Stimulated activated CD4-positive, alpha-beta T cell treated with anti-CD3 and anti-CD28 coated beads, Interleukin-12 subunit alpha, Interleukin-12 subunit beta, amount 100 ng/mL, for 24 hours (primary cell): ENCODE measurements around the gene KCNC4.

Experiments used
- DNase-seq, 2 experiments: peaks; one replicate each; pipeline ENCODE4 v3.0.0-alpha.2; 2020; ENCODE audit warnings: low read depth in 2 of 2

The KCNC4 gene

GRCh38 chr1:110211496-110212168, 1.5 kb downstream of the KCNC4 start:
- no peak for DNase-seq

GRCh38 chr1:110212169-110213142, 2.3 kb downstream of the KCNC4 start:
- no peak for DNase-seq

- DNase-seq: no peak
Measured at GRCh38 chr1:110213143-110213540, 3.0 kb downstream of the KCNC4 start.

DNA sequence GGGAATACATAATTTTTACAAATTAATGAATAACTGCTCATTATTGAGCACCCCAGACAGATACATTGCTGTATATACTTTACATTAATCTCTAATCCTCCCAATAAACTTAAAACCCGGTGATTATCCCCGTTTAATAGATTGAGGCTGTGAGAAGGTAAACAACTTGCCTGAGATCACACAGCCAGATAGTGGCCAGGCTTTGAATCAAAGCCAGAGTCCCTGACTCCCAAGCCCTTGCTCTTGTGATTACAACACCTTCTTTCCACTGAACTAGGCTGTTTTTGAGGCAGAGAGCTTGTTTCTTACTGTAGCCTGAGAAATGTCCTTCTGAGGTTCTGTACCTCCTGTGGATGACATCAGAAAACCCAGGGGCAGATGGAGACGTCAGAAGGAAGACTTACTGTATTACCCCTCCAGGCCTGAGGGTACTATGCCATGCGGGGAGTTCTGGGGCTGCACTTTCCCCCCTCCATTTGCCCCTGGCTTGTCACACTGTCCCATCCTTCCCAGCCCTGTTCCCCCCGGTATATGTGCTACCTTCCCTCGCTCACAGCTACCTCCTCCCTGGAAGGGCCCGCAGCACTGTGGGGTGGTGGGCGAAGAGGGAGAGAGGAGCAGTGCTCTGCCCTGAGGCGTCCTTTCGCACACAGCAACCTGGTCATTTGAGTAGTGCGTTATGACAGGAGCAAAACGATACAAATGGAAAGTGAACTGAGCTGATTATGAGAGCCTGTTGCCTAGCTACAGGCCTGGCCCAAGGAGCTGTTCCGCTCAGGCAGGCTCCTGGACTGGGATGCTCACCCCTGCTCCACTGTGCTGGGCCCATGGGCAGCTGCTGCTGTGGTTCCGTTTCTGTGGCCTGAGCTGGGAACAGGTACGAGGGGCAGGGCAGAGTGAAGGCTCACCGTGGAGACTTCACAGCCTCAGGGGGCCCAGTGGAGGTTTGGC, 4.6 kb downstream of the KCNC4 start:
- no peak for DNase-seq

DNA sequence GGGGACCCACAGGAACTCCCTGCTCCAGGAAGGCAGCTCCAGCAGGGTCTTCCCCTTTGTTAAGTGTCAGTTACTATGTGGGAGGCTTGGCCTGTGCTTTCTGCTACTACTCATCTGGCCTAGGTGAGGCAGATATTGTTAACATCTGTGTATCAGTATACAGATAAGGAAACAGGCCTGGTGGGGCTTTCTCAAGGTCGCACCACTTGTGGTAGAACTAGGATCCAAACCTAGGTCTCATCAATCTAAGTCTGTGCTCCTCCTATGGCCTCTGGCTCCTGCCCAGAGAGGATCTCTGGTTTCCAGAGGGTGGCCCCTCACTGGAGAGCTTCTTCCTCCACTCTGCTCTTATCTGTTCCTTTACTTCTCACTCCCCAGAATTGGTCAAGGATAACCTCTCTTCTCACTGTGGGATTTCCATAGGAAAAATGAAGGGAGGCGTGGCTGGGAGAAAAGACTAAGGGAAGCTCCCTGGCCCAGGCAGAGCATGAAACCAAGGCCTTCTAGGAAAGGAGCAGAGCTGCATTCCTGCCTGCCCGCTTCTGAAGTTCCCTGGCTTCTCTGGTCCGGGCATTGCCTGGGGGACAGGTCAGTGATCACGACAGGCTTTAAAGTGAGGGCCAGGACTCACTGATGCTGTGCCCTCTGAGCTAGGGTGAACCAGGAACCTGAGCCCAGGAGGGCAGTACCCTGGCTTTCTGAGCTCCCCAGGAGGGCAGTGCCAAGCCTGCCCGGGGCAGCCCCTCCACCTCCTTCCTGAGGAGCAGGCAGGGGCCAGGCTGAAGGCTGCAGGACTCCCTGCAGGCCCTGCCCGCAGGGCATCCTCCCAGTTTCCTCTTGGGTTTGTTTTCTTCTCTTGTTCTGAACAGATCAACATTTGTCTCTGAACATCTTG, 5.8 kb downstream of the KCNC4 start:
- DNase-seq: no peak

DNA sequence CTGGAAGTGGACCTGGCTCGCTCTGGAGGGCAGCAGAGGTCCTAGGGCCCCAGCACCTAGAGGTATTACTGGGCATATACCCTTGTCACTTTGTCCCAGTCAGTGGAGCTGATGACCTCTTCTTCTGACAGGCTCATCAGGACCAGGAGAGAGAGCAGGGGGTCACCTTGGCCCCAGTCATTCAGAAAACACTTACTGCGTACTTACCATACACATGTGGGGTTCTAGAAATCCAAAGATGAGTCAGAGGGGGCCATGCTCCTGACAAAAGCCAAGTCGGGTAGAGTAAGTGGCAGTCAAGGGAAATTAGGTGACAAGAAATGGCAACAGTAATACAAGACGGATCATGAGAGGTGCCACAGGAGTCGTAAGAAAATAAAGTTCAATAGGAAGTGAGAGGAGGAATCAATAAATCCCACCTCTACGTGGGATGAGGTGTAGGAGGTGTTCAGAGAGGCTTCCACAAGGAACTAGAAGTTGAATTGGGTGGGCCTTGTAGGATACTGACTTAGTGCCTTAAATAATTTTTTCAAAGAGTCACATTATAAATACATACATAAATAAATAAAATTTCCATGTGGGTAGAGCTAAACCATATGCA, 6.8 kb downstream of the KCNC4 start:
- DNase-seq: no peak

GRCh38 chr1:110218137-110218536, 8.0 kb downstream of the KCNC4 start:
- no peak for DNase-seq

DNA sequence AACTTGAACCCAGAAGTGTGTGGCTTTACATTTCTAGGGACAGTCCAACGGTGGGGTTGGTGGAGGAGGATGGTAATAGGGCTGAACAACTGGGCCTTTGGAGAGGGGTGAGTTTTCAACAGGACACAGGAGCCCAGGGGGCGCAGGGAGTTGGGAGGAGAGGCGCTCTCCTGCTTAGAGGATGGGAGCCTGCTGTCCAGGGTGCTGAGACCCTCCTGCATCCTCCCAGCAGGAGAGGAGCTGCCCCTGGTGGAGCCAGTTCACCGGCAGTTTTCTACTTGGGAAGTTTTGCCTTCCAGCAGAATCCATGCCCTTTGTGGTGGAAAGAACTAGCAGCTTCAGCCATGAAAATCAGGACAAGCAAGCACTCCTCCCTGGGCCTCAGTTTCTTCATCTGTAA, 8.6 kb downstream of the KCNC4 start:
- no peak for DNase-seq

DNA sequence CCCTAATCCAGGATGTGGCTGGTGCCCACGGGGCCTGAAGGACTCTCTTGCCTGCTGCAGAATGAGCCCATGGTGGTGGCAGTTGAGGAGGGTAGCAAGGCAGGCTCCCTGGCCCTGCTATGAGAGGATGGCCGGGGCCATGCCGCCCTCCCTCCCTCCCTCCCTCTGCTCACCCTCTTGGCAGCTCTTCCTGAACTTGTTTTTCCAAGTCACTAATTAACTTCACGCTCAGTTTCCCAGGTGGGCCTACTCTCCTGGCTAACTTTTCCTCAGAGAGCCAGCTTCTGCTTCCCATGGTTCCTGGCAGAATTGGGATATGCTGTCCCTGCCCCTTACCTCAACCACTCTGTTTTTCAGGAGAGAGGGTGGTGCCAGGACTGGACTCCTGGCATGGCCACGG, 10.2 kb downstream of the KCNC4 start:
- DNase-seq: no peak

DNA sequence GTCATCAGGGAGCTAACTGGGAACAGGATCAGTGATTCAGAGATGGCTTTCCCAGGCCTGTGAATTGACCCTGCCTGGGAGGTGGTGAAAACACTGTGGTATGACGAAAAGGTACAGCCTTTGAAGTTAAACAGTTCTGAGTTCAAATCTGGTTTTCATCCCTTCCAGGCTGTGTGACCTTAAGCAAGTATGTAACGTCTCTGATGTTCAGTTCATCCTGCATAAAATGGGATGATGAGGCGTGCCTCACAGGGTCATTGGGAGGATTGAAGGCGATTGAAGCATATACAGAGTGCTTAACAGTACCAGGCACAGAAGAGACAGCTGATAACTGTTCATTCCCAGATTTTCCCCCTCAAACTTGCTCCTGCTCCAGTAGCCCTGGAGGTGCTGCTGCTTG, 11.0 kb downstream of the KCNC4 start:
- no peak for DNase-seq

- no peak for DNase-seq
Measured at GRCh38 chr1:110223127-110223526, 13.0 kb downstream of the KCNC4 start.

DNA sequence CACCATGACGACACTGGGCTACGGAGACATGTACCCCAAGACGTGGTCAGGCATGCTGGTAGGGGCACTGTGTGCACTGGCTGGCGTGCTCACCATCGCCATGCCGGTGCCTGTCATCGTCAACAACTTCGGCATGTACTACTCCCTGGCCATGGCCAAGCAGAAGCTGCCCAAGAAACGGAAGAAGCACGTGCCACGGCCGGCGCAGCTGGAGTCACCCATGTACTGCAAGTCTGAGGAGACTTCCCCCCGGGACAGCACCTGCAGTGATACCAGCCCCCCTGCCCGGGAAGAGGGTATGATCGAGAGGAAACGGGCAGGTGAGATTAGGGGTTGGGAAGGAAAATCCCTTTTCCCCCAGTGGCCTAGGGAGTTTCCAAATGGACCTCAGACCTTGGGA, 13.5 kb downstream of the KCNC4 start:
- no peak for DNase-seq

DNA sequence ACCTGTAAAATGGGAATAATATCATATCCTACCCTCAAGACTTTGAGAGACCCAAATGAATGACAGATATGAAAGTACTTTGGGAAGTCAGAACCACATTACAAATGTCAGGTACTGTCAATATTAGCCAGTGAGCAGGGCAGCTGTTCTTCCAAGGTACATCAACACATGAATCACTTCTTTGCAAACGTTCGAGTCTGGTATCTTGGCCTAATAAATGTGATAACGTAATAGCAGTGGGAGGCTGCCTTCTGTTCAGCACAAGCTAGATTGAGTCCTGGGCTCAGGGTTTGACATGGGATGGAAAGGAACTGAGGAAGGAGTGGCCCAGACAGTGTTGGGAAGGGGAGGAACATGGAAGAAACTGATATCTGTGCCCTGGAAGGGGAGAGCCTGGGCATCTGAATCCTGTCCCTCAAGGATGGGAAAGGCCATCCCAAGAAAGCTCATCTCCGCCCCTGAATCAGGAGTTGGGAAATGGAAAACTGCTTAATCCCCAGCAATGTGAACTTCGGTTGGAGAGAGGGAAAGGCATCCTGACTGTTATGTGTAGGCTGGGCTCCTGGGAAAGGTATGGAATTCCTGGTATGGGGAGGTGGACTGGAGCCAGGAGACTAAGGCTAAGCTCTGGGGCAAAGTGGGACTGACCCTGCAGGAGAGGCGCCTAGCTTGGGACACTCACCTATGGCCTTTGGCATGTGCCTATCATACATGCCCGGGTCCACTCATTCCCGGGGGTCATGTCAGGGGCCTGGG, 14.3 kb downstream of the KCNC4 start:
- no peak for DNase-seq

DNA sequence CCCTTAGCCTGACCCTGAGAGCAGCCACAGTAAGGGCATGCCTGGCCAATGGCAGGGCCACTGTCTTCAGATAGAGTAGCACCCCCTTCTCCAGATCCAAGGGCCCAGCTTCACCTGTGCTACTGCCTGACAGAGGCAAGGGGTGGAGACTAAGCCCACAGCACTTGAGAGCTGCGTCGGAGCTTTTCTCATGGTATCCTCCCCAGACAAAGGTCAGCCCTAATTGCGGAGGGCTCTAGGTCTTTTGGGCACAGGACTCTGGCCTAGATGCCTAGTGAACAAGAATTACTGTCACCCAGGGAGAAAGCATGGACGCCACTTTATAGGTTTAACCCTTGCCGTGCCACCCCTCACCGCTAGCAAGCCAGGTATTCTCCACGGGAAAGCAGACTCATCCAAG, 15.1 kb downstream of the KCNC4 start:
- no peak for DNase-seq

GRCh38 chr1:110225756-110226404, 15.8 kb downstream of the KCNC4 start:
- no peak for DNase-seq

- DNase-seq: no peak
Measured at GRCh38 chr1:110227774-110228173, 17.7 kb downstream of the KCNC4 start.

GRCh38 chr1:110228381-110228780, 18.3 kb downstream of the KCNC4 start:
- DNase-seq: no peak

DNA sequence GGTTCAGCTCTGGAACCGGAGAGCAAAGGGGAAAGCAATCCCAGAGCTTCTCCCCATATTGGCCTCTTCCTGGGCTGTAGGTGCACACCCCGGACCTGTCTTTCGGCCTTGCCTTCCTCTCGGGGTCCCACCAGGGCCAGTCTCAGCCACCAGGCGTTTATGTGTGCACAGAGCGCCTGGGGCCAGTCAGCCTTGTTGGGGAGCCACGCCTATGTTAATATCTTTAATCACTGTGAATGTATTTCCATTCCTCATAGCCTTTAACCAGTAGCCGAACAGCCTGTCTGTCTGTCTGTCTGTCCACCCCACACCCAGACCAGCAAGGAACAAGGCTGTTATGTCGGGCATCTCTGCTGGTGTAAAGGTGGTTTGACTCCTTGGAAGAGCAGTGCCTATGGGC, 18.8 kb downstream of the KCNC4 start:
- DNase-seq: no peak

- no peak for DNase-seq
Measured at GRCh38 chr1:110229348-110230001, 19.4 kb downstream of the KCNC4 start.
